ENCODE data around the gene PCGF3. TPM values are rescaled to one million over a fixed set of nuclear protein-coding genes. Genes with fewer than 3 reads are reported as not detected.
"Not testable (repeated sequence)": the region's sequence is repeated elsewhere in the genome, so short reads cannot be mapped to it uniquely, and the experiment has no call there.

The PCGF3 gene
- polyA plus RNA-seq, 12 donors = 41.0 to 103 (median 56.2) TPM; not detected in 1

DNA sequence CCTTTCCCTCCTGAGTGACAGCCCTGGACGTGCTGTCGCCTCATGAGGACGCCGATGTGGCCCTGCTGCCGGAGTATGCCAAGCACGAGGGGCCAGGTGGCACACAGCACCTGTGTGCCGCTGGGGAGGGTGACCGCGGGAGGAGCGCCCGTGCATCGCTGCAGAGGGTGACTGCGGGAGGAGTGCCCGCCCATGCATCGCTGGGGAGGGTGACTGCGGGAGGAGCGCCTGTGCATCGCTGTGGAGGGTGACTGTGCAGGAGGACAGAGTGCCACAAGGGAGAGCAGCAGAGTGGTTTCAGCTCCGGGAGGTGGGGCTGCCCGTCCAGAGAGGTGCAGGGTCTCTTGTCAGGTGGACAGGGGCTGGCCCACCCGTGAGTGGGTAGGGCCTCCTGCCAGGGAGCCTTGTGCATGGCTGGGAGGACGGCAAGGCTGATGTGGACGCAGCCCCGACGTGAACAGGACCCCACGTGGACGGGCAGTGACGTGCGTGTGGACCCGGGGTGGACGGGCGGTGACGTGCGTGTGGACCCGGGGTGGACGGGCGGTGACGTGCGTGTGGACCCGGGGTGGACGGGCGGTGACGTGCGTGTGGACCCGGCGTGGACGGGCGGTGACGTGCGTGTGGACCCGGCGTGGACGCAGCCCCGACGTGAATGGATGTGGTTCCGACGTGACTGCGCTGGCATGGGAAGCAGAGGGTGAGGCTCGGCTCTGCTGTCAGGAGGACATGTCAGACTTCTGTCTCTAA, 14.7 kb downstream of the PCGF3 start:
- DNase-seq = no peak

DNA sequence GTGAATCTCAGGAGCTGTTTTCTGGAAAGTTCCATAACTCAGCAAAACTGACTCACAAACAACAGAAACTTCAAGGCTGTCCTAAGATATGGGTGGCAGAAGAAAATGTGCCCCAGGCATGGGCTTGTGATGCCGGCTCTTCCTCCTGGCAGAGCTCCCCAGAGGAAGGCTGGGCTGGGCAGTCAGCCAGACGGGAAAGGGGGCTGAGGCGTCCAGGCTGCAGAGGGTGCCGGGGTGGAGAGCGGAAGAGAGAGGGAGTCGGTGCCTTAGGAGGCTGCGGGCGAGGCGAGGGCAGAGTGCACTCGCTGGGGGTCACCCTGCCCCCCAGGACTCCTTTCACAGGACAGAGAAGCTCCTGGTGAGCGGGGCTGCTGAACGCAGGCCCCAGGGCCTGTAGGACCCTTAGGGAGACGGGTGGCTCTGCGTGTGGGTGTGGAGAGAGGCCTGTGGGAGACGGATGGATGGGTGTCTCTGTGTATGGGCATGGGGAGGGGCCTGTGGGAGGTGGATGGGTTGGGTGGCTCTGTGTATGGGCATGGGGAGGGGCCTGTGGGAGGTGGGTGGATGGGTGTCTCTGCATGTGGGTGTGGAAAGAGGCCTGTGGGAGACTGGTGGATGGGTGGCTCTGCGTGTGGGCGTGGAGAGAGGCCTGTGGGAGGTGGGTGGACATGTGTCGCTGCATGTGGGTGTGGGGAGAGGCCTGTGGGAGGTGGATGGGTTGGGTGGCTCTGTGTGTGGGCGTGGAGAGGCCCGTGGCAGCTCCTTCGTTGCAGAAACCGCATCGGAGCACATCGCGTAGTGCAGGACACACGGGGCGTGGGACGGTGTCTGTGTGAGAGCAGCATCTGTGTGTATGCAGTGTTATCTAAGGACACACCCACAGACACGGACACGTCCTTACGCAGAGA, 15.9 kb downstream of the PCGF3 start:
- no peak for DNase-seq

DNA sequence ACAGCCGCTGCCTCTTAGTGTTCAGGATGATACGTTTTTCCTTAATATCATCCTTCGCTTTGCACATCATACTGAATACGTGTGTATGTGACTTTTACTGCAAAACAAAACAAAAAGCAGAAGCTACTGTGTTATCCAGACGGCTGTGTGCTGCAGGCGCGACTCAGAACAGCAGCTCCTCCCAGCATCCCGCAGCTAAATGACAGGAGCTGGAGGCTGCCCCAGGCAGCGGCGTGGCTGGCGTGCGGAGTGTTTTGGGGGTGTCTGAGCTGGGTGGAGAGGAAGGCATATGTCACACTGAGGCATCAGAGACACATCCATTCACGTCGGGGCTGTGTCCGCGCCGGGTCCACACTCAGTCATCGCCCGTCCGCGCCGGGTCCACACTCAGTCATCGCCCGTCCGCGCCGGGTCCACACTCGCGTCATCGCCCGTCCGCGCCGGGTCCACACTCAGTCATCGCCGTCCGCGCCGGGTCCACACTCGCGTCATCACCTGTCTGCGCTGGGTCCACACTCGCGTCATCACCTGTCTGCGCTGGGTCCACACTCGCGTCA, 16.6 kb downstream of the PCGF3 start:
- no peak for DNase-seq

DNA sequence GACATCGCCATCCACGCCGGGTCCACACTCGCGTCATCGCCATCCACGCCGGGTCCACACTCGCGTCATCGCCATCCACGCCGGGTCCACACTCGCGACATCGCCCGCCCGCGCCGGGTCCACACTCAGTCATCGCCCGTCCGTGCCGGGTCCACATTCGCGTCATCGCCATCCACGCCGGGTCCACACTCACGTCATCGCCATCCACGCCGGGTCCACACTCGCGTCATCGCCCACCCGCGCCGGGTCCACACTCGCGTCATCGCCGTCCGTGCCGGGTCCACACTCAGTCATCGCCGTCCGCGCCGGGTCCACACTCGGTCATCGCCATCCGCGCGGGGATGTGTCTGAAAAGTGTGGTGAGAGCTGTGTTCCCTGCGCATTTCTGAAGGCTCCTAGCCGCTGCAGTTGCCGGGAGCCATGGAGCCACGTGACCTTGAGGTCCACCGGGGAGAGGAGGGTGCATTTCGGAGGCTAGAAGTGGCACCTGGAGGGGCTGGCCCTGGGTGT, 17.3 kb downstream of the PCGF3 start:
- DNase-seq = no peak

DNA sequence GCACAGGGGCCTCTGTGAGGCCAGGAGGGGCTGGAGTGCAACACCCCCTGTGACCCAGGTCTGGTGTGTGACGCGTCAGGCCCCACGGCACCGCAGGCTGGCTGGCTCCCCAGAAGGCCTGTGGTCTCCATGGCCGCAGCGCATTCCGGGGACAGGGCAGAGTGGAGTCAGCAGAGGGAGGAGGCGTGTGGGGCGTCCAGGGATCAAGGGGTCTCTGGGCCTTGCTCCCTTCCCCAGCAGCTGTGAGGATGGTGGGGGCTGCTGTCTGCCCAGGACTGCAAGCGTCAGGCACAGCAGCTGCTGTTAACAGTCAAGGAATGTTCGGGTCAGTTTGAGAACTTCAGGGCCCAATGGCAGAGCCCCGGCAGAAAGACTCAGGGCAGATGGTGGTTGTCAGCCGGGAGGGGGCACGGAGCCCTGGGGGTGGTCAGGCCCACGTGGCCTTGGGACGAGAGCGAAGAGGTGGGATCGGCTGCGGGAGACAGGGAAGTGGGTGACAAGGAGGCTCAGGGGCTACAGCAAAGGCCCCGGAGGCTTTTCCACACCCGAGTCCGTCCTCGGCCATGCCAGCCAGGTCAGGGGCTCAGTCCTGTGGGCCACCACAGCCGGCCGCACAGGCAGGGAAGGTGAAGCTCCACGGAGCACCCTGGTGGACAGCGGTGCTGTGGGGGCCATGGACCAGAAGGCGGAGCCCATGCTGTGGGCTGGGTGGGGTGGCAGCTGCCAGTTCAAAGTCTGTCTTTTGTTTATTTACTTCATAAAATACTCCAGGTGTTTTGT, 18.3 kb downstream of the PCGF3 start:
- DNase-seq = peak; percentile 45

DNA sequence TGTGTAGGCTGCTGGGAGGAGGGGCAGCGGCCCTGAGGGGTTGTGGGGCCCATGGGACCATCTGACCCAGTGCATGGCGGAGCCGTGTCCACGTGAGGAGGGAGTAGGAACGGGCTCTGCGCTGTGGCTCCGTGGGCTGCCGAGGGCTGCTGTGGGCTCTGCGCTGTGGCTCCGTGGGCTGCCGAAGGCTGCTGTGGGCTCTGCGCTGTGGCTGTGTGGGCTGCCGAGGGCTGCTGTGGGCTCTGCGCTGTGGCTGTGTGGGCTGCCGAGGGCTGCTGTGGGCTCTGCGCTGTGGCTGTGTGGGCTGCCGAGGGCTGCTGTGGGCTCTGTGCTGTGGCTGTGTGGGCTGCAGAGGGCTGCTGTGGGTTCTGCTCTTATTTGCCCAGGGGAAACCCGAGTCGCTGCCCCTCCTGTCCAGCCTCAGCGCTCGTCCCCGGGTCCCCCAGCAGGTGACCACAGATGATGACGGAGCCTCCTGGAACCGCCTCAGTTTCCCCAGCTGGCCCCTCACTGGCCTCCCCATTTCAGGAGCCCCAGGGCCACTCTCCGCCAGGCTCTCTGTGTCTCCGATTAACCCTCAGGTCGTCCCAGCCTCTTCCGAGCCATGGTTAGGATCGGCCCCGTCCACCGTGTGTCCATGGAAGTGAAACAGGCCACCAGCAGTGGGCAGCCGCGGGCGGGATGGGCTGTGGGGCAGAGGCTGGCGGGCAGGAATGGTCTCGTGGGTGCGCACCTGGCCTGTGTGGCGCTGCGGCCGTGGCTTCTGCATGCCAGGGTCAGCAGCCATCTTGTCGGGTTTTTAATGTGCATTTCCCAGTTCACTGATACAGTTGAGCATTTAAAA, 20.0 kb downstream of the PCGF3 start:
- DNase-seq = no peak

DNA sequence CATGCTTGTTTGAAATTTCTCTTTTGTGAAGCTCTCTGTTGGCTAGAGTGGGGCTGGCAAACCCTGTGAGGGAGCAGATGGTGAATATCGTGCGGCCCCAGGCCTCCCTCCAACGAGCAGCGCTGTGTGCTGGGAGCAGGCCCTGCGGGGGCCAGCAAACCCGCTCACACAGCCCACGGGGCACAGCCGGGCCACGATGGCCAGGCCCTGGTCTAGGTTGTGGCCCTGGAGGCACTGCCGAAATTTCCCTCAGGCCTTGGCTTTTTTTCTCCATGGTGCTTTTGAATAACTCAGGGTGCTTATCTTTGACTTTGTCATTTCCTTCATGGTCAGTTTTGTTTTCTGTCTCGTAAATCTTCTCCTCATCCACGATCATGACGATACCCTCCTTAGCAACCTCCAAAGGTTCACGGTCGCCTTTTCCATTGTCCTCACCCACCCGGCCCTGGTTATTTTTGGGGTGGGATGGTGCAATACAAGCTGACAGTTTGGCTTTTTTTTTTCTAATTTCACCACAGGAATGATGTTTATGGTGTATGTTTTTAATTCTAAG, 20.7 kb downstream of the PCGF3 start:
- DNase-seq = no peak

DNA sequence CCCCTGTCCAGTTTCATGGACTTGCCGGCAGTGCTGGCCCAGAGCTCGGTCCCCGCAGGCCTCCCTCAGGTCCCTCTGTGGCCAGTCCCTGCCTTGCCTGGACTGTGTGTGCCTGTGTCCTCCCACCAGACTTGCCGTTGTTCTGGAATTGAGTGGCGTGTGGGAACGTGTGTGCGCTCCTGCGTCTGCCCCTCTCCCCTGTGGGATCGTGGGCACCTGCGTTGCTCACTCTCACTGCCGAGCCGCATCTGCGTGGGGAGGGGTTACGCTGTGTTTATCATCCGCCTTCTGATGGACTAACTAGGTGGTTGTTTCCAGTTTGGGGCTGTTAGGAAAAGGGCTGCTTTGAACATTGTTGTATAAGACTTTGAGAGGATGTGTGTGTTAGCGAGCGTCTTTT, 21.2 kb downstream of the PCGF3 start:
- DNase-seq = no peak

DNA sequence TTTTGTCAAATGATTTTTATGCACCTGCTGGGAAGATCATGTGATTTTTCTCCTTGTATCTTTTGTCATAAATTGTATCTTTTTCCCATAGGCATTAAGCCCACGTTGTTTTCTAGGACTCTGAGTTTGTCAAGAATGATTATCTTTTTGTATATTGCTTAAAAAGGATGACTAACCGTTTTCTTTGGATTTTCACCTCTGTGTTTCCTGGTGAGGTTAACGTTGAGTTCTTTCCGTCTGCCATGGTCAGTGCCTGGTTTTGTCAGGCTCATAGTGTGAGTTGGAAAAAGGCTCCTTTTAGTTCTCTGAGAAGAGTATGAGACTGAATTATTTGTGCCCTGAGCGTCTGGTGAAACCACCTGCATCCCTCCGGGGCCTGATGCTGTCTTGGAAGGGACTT, 21.9 kb downstream of the PCGF3 start:
- no peak for DNase-seq

DNA sequence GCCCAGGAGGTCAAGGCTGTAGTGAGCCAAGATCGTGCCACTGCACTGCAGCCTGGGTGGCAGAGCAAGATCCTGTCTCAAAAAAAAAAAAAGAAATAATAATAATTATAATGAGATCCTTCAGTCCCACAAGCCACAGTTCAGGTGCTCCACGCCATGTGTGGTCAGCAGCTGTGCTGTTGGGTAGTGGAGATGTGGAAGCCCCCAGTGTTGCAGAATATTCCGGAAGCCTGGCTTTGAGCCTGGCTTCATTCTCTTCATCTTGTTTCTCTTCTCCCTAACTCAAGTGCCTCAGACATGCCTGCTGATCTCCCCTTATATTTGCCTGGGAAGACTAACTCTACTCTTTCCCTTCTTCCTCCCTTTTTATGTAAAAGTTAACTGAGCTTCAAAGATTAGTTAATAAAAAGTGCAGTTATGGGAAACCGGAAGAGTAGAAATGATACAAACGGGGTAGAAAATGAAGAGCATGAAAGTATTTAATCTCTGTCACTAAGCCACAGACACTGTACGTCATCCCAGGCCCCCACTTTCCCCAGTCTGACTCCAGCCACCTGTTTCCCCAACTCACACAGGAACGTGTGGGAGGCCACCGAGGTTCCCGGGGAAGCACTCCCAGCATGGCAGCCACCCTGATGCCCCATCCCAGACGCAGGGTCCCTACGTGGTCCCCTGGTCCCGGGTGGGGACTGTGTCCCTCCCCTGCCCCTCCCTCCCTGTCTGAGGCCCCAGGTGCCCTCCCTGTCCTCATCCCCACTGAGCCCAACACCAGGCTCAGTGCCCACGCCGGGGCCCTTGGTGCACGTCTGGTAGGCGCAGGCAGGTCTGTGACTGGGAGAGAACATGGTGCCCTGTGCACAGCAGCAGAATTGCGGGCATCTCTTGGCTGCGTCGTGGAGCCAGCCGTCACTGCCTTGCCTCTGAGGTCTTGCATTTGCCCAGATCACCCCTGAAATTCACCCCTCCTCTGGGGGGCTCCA, 24.0 kb downstream of the PCGF3 start:
- no peak for DNase-seq

DNA sequence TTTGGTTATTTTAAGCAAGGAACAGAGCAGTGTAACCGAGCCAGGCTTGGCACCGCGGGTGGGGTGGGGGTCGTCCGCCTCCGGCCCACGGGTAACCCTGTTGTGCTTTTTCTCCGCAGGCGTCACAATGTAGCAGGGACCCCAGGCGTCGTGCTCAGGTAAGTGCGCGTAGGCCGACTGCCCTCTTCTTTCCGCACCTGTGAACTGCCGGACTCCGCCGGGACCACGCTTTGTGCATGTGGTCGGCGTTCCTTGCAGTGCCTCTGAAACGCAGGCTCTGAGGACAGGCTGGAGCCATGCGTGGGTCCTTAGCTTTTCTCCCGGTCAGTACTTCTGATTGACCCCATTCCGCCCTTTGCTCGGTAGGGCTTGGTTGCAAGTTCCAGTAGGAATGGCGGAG, 24.9 kb downstream of the PCGF3 start:
- no peak for DNase-seq

DNA sequence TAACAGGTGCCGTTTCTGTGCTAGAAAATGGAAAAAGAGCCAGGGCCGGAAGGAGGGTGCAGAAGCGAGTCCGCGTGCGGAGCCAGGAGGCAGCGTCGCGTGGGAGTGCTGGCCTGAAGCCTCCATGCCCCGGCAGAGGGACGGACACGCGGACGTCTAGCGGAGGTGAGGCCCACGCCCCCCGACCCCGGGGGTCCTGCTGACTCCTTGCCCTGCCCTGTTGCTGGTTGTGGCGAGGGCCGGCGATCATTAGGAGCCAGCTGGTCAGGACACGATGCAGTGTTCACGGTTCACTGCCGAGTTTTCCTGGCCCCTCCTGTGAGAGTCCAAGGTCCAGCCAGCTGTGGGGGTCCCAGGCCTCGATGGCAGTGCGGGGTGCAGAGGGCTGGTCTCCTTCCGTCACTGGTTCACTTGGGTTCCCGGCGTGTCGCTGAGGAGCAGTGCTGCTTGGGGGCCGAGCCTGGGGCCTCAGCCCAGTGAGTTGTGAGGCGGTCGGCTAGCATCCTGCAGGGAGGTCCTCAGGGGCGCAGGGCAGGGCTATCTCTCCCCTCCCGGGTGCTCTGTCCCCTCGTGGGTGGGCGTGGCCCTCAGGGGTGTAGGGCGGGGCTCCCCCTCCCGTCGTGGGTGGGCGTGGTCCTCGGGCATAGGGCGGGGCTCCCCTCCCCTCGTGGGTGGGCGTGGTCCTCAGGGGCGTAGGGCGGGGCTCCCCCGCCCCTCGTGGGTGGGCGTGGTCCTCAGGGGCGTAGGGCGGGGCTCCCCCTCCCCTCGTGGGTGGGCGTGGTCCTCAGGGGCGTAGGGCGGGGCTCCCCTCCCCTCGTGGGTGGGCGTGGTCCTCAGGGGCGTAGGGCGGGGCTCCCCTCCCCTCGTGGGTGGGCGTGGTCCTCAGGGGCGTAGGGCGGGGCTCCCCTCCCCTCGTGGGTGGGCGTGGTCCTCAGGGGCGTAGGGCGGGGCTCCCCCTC, 25.6 kb downstream of the PCGF3 start:
- not testable (repeated sequence) for DNase-seq

DNA sequence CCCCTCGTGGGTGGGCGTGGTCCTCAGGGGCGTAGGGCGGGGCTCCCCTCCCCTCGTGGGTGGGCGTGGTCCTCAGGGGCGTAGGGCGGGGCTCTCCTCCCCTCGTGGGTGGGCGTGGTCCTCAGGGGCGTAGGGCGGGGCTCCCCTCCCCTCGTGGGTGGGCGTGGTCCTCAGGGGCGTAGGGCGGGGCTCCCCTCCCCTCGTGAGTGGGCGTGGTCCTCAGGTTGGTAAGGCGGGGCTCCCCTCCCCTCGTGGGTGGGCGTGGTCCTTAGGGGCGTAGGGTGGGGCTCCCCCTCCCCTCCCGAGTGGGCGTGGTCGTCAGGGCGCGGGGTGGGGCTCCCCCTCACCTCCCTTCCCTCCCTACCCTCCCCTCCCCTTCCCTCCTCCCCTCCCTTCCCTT, 26.3 kb downstream of the PCGF3 start:
- DNase-seq = not testable (repeated sequence)

DNA sequence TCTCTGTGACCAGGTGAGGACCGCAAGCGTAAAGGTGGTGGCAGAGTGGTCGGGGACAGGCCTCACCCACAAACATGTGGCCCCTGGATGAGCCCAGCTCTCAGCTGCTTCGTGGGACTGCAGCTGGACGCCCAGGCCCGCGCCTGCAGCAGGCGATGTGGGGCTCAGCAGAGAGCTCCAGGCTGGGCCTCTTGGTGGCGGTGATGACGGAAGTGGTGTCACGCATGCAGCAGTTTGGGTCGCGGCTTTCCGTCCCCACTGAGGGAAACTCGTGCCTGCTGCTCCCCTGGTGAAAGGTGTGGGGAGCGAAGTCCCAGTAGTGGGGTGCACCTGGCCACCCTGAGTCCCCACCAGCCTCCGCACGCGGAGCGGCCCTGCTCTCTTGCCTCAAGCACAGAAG, 26.9 kb downstream of the PCGF3 start:
- DNase-seq = no peak

DNA sequence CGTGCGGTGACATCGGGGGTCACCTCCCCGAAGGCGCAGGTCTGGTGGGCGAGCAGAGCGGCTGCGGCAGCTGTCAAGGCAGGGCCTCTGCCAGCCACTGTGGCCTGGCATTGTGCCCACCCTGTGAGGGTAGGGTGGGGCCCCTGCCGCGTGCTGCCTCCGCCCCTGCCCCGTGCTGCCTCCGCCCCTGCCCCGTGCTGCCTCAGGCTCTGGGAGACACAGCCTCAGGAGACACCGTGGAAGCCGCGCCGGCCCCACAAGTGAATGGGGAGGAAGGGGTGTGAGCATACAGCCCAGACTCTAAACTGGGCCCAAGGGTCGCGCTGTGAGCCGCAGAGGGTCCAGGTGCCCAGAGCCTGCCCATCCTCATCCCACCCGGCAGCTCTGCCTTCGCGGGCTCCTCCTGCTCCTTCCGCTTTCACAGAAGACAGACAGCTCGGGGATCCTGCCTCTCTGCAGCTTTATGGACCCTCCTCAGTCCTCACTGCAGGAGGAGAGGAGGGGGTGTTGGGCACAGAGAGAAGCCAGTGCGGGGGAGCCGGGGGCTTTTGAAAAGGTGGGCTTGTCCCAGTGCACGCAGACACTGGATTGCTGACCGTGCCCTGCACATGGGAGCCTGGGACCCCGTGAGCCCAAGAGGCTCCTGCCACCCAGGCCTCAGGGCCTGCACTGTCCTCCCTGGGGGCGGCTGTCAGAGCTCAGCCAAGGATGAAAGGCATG, 27.4 kb downstream of the PCGF3 start:
- DNase-seq = no peak

DNA sequence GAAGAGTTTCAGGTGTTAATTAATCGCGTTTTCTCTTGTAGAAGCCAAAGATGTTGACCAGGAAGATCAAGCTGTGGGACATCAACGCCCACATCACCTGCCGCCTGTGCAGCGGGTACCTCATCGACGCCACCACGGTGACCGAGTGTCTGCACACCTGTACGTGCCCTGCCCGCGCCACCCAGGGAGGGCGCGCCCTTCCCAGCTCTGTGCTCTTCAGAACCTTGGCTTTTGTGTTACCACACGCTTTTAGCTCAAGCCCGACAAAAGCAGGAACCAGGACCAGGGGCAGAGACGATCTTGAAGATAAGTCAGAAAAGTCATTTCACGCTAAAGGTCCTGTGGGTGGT, 28.0 kb downstream of the PCGF3 start:
- DNase-seq = no peak

DNA sequence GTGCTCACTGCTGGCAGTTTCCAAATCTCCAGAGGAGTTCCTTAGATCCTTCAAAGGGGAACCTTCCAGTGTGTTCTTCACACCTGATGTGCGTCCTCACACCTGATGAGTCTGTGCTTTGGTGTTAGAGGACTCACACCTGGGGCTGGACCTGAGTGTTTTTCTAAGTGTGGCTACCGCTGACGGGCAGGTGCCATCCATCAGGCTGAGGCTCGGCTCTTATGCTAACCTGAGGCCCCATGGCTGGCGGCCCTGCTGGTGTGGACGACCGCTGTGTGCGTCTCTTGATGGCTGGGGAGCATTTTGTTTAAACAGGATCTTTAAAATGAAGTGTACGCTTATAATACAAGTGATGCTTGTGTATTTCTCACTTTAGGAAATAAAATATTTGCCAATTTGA, 28.4 kb downstream of the PCGF3 start:
- DNase-seq = no peak

All from muscle of arm (tissue), 12 donors.